Testis (tissue), 2 donors: ENCODE measurements around the gene OBSCN.

Experiments
- POLR2A ChIP-seq: fragments of 450-650 bp; IDR thresholded peaks from one replicate; pipeline ENCODE4 v1.6.1; 2017; ENCODE audit warnings: antibody characterized with exemption, mild to moderate bottlenecking, moderate library complexity
- TF ChIP-seq, protein P1 (sequence below), 3 experiments: fragments of 450-650 bp in 2 of 3; fragments of 200-600 bp in 1 of 3; sonication (generic) in 1 of 3; IDR thresholded peaks; one replicate each; pipeline ENCODE4 v1.5.1; 2016 to 2019; ENCODE audit warnings: antibody characterized with exemption in 3 of 3, mild to moderate bottlenecking in 2 of 3, moderate library complexity in 1 of 3

DNA sequence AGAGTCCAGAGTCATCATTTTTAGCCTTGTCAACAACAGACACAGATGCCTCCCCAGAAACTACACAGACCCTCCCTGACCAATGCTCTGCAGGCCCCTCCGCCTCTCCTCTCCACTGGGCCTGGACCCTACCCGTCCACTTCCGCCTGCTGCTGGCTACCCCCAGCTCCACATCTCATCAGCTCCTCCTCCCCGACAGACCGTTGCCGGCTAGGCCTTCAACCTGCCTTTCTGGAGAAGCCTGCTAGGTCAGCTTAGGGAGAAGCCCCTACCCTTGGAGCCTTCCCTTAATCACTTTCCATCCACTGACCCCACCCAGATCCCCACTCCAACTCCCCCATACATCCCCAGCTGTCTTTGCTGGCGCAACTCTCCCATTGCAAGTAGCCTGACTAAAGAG lies 207.4 kb downstream of the OBSCN start:
- no peak for TF ChIP-seq POLR2A
- TF ChIP-seq, protein P1, sequence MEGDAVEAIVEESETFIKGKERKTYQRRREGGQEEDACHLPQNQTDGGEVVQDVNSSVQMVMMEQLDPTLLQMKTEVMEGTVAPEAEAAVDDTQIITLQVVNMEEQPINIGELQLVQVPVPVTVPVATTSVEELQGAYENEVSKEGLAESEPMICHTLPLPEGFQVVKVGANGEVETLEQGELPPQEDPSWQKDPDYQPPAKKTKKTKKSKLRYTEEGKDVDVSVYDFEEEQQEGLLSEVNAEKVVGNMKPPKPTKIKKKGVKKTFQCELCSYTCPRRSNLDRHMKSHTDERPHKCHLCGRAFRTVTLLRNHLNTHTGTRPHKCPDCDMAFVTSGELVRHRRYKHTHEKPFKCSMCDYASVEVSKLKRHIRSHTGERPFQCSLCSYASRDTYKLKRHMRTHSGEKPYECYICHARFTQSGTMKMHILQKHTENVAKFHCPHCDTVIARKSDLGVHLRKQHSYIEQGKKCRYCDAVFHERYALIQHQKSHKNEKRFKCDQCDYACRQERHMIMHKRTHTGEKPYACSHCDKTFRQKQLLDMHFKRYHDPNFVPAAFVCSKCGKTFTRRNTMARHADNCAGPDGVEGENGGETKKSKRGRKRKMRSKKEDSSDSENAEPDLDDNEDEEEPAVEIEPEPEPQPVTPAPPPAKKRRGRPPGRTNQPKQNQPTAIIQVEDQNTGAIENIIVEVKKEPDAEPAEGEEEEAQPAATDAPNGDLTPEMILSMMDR (IDR thresholded peaks at IDR 0.05): no peak
